HuH-7 (cell line): Measurements from ENCODE around the gene FAM151B.

ENCODE experiments used
- DNase-seq: peaks from one replicate; pipeline ENCODE4 v3.0.0; 2011; ENCODE audit warnings: low spot score

The FAM151B gene

GRCh38 chr5:80590766-80591165 lies 102.9 kb downstream of the FAM151B start:
- DNase-seq = no peak

GRCh38 chr5:80591352-80591751 lies 103.5 kb downstream of the FAM151B start:
- DNase-seq = no peak

- DNase-seq = no peak
Measured at GRCh38 chr5:80592105-80592504, 104.2 kb downstream of the FAM151B start.
